ENCODE results near the gene SLC37A3. TPM values are rescaled to one million over a fixed set of nuclear protein-coding genes. Genes with fewer than 3 reads are reported as not detected.
A peak's percentile ranks its signal among the peaks of the same experiment; 100 is the strongest.

SLC37A3 gene
- total RNA-seq, 1 experiment from 2014 or later: 57.8 TPM

DNA sequence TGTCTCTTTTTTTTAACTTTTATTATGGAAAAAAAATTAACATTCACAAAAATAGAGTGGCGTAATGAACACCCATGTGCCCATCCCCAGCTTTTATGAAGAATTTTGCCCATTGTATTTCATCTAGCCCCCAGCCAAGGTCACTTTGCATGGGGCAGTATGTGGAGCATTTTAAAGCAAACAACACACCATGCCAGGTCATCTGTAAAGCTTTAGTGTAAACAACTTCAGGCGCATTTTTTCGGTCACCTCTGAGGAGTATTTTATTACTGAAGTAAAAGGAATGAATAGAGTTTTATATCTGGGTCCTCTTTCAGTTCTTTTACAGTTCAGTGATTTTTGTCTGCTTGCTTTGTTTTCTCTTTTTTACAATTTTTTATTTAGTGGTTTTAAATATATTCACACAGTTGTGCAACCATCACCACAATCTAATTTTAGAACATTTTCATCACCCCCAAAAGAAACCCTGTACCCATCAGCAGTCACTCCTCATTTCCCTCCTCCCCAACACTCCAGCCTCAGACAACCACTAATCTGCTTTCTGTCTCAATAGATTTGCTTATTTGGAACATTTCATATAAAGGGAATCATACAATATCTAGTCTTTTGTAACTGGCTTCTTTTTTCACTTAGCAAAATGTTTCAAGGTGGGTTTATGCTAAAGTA lies 87.9 kb downstream of the SLC37A3 start:
- CTCF ChIA-PET: no interaction called here
- H3K36me3 ChIP-seq (ENCODE audit: control insufficient read depth, insufficient read depth, low read length): no peaks in the 10 kb centered on the region
- no peak overlapping the region for H3K27ac ChIP-seq (ENCODE audit: low read length)
- in situ Hi-C loops (cut with HindIII; ENCODE audit: low pct_unique_long_range_greater_than_20kb, low sequenced_read_pairs) (no loop called here), intact Hi-C loops (cut with micrococcal nuclease; ENCODE audit: unreplicated experiment) (no loop called here)
- no peaks in the 10 kb centered on the region for H3K27me3 ChIP-seq (ENCODE audit: control insufficient read depth, insufficient read depth, low read length)
- POLR2A ChIA-PET: no interaction called here
- peaks cover 16% of the 10 kb centered on the region for H3K4me1 ChIP-seq (ENCODE audit: control insufficient read depth, insufficient read depth, low read length)
- DNase-seq (ENCODE audit: low read depth, low spot score) (no peak), ATAC-seq (no peak)
- TF ChIP-seq TCF7L2 (IDR thresholded peaks at IDR 0.05; ENCODE audit: low read depth, low read length): peak; percentile 77
- no peak for TF ChIP-seq POLR2AphosphoS5 (IDR thresholded peaks at IDR 0.05; ENCODE audit: low read depth, low read length)
- no peak for TF ChIP-seq SIN3A (IDR thresholded peaks at IDR 0.05; ENCODE audit: borderline replicate concordance, insufficient read depth, low read depth, low read length)
- no peak for TF ChIP-seq REST (IDR thresholded peaks at IDR 0.05; ENCODE audit: insufficient read depth in 1 of 2, low read depth in 2 of 2, low read length in 1 of 2)
- TF ChIP-seq, protein P1, sequence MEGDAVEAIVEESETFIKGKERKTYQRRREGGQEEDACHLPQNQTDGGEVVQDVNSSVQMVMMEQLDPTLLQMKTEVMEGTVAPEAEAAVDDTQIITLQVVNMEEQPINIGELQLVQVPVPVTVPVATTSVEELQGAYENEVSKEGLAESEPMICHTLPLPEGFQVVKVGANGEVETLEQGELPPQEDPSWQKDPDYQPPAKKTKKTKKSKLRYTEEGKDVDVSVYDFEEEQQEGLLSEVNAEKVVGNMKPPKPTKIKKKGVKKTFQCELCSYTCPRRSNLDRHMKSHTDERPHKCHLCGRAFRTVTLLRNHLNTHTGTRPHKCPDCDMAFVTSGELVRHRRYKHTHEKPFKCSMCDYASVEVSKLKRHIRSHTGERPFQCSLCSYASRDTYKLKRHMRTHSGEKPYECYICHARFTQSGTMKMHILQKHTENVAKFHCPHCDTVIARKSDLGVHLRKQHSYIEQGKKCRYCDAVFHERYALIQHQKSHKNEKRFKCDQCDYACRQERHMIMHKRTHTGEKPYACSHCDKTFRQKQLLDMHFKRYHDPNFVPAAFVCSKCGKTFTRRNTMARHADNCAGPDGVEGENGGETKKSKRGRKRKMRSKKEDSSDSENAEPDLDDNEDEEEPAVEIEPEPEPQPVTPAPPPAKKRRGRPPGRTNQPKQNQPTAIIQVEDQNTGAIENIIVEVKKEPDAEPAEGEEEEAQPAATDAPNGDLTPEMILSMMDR (IDR thresholded peaks at IDR 0.05): no peak
- no TSS peak for BruUV-seq (replicated peaks)
- peaks cover 3% of the 10 kb centered on the region; the same call in 1 of the 2 replicates for H3K9me3 ChIP-seq (ENCODE audit: control insufficient read depth, insufficient read depth, low read depth, low read length)
- no peak overlapping the region for H3K4me3 ChIP-seq (ENCODE audit: low read depth in 2 of 2, low read length in 2 of 2)

DNA sequence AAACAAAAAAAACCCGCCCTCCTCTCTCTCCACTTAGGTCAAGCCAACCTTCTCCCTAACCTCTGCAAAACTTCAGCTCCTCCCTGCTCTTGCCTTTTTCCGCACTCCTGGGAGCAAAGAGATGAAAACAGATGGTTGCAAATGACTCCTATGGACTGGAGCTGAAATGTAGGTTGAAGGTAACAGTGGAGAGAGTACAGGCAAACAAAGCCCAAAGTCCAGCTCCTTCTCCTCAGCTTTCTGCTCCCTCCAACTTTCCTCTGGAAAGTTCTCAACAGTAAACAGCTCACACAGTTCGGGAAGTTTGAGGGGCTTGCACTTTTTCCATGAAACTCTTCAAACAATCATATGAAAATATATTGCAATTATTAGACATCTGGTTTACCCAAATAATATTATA lies 90.3 kb downstream of the SLC37A3 start:
- Histone ChIP-seq H3K9me3 (ENCODE audit: control insufficient read depth, insufficient read depth, low read depth, low read length) (peaks cover 3% of the 10 kb centered on the region; the same call in 1 of the 2 replicates), H3K27ac (ENCODE audit: low read length) (no peak overlapping the region), H3K4me1 (ENCODE audit: control insufficient read depth, insufficient read depth, low read length) (peaks cover 6% of the 10 kb centered on the region; the same call in 1 of the 2 replicates), H3K36me3 (ENCODE audit: control insufficient read depth, insufficient read depth, low read length) (no peaks in the 10 kb centered on the region), H3K27me3 (ENCODE audit: control insufficient read depth, insufficient read depth, low read length) (no peaks in the 10 kb centered on the region), H3K4me3 (ENCODE audit: low read depth in 2 of 2, low read length in 2 of 2) (no peak overlapping the region)
- intact Hi-C loops (cut with micrococcal nuclease; ENCODE audit: unreplicated experiment): no loop called here
- ChIA-PET CTCF (interaction anchor here (0.5 kb wide), 1 partner anchor 8 kb away, joined by 3 read pairs; no protein-coding TSS in a partner anchor), POLR2A (interaction anchor here (0.6 kb wide), 1 partner anchor 1450 kb away, joined by 3 read pairs; no protein-coding TSS in a partner anchor)
- DNase-seq (ENCODE audit: low read depth, low spot score) (no peak), ATAC-seq (no peak)
- BruUV-seq (replicated peaks): no TSS peak
- TF ChIP-seq REST (IDR thresholded peaks at IDR 0.05; ENCODE audit: insufficient read depth in 1 of 2, low read depth in 2 of 2, low read length in 1 of 2) (no peak), POLR2AphosphoS5 (IDR thresholded peaks at IDR 0.05; ENCODE audit: low read depth, low read length) (no peak), SIN3A (IDR thresholded peaks at IDR 0.05; ENCODE audit: borderline replicate concordance, insufficient read depth, low read depth, low read length) (no peak), TCF7L2 (IDR thresholded peaks at IDR 0.05; ENCODE audit: low read depth, low read length) (no peak)
- TF ChIP-seq, protein P1 (IDR thresholded peaks at IDR 0.05): no peak
- in situ Hi-C loops (cut with HindIII; ENCODE audit: low pct_unique_long_range_greater_than_20kb, low sequenced_read_pairs): no loop called here
